ENCODE measurements around the gene MEMO1.
A peak's percentile ranks its signal among the peaks of the same experiment; 100 is the strongest.
"Not testable (repeated sequence)": the region's sequence is repeated elsewhere in the genome, so short reads cannot be mapped to it uniquely, and the experiment has no call there.

MEMO1 gene

DNA sequence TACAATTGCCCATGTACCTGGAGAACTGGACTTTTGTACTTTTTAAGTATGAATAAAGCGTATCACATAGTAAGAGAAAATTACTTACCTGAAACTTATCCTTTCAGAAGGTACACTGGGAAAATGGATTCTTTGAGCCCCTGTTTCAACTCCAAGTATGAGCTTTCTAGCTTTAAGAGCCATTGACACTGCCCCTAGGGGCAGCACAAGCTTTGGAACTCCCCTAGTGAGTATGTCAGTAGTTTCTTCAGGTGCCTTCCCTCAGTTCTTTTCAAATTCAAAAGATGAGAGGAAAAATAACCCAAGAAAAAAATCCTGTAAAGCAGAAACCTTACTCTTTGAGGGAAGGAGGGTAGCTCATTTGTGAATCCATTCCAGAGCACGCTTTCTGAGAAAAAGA is 124.1 kb downstream of the MEMO1 start:
- DNase-seq (ENCODE audit: extremely low read depth, insufficient read length) = no peak
- peak; percentile 58 for TF ChIP-seq CTCF (IDR thresholded peaks at IDR 0.05; ENCODE audit: insufficient read depth, low read length, poor library complexity, severe bottlenecking)
- H3K27me3 ChIP-seq (replicated peaks; ENCODE audit: control insufficient read depth, insufficient read depth, low read length) = no peaks in the 10 kb centered on the region
- no peak overlapping the region for H3K4me3 ChIP-seq (replicated peaks; ENCODE audit: low read depth, low read length)
- H3K36me3 ChIP-seq (ENCODE audit: control insufficient read depth, insufficient read depth, low read length) = peaks cover under 1% of the 10 kb centered on the region; the same call in 1 of the 2 replicates

DNA sequence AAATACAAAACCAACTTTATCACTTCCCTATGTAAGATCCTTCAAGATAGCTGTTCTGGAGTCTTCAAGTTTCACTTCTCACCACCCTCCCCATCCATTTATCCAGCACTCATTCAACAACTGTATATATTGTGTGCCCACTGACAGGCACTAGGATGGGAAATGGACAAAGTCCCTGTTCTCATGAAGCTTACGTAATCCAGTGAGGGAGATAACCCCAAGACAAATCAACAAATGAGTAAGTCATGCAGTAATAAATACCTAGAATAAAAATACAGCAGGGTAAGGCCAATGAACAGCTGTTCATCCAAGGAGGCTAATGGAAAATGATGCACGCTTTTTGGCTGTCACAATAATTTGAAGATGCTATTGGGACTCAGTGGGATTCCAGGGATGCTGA is 133.8 kb downstream of the MEMO1 start:
- TF ChIP-seq CTCF (IDR thresholded peaks at IDR 0.05; ENCODE audit: insufficient read depth, low read length, poor library complexity, severe bottlenecking) = no peak
- no peak for DNase-seq (ENCODE audit: extremely low read depth, insufficient read length)
- peaks cover 3% of the 10 kb centered on the region for H3K36me3 ChIP-seq (ENCODE audit: control insufficient read depth, insufficient read depth, low read length)
- no peaks in the 10 kb centered on the region for H3K27me3 ChIP-seq (replicated peaks; ENCODE audit: control insufficient read depth, insufficient read depth, low read length)
- no peak overlapping the region for H3K4me3 ChIP-seq (replicated peaks; ENCODE audit: low read depth, low read length)

- no peaks in the 10 kb centered on the region for H3K36me3 ChIP-seq (ENCODE audit: control insufficient read depth, insufficient read depth, low read length)
- no peaks in the 10 kb centered on the region for H3K27me3 ChIP-seq (replicated peaks; ENCODE audit: control insufficient read depth, insufficient read depth, low read length)
- H3K4me3 ChIP-seq (replicated peaks; ENCODE audit: low read depth, low read length) = no peak overlapping the region
- TF ChIP-seq CTCF (IDR thresholded peaks at IDR 0.05; ENCODE audit: insufficient read depth, low read length, poor library complexity, severe bottlenecking) = no peak
- no peak for DNase-seq (ENCODE audit: extremely low read depth, insufficient read length)
Observed at GRCh38 chr2:31874071-31874470, 136.7 kb downstream of the MEMO1 start.

DNA sequence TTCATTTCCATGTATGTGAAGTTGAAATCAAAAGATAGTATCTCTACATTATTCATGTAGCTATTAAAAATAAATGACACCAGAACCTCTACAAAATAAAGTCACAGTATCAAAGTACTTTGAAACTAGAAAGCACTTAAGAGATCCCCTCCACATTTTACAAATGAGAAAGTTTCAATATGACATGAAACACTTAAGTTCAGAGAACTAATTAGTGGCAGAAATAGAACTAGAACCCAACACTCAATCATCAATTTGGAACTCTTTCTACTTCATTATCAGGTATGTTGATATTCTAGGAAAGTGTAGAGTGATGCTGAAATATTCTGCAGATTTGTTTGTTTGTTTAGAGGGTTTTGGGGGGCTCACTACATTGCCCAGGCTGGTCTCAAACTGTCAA is 145.6 kb downstream of the MEMO1 start:
- Histone ChIP-seq H3K27me3 (replicated peaks; ENCODE audit: control insufficient read depth, insufficient read depth, low read length) (no peaks in the 10 kb centered on the region), H3K36me3 (ENCODE audit: control insufficient read depth, insufficient read depth, low read length) (no peaks in the 10 kb centered on the region), H3K4me3 (replicated peaks; ENCODE audit: low read depth, low read length) (no peak overlapping the region)
- DNase-seq (ENCODE audit: extremely low read depth, insufficient read length) = peak; percentile 5
- TF ChIP-seq CTCF (IDR thresholded peaks at IDR 0.05; ENCODE audit: insufficient read depth, low read length, poor library complexity, severe bottlenecking) = no peak

DNA sequence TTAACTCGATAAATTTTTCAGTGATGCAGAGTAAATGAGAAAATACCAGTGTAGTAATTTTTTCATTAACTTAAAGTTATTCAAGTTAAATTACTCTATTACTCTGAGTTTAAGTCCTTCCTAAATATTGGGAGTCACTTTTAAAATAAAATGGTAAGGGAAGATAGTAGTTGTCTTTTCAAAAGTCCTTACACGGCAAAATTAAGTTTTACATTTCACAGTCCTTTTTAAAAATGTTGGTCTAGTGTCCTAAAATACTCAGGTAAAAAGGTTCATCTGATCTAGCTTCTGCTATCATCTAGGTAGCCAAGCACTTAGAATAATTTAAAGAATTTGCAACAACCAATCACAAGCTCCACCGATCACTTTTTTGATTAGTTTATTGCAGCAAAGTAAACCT is 146.9 kb downstream of the MEMO1 start:
- Histone ChIP-seq H3K4me3 (replicated peaks; ENCODE audit: low read depth, low read length) (no peak overlapping the region), H3K36me3 (ENCODE audit: control insufficient read depth, insufficient read depth, low read length) (no peaks in the 10 kb centered on the region), H3K27me3 (replicated peaks; ENCODE audit: control insufficient read depth, insufficient read depth, low read length) (no peaks in the 10 kb centered on the region)
- TF ChIP-seq CTCF (IDR thresholded peaks at IDR 0.05; ENCODE audit: insufficient read depth, low read length, poor library complexity, severe bottlenecking) = no peak
- DNase-seq (ENCODE audit: extremely low read depth, insufficient read length) = no peak

DNA sequence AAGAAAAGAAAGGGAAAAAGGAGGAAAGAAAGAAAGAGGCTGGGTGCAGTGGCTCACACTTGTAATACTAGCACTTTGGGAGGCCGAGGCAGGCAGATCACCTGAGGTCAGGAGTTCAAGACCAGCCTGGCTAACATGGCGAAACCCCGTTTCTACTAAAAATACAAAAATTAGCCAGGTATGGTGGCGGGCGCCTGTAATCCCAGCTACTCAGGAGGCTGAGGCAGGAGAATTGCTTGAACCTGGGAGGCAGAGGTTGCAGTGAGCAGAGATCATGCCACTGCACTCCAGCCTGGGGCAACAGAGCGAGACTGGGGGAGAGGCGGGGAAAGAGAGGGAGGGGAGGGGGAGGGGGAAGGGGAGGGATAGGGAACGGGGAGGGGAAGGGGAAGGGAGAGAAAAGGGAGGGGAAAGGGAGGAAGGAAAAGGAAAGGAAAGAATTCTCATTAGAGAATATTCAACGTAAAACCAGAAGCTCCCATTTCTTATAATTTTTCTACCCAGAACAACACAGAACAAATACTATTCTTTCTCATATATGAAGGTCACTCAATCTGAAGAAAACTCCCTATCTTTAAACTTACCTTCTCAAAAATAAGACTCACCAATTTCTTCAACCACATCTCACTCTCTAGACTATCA is 147.7 kb downstream of the MEMO1 start:
- not testable (repeated sequence) for H3K27me3 ChIP-seq (replicated peaks; ENCODE audit: control insufficient read depth, insufficient read depth, low read length); H3K36me3 ChIP-seq (ENCODE audit: control insufficient read depth, insufficient read depth, low read length); DNase-seq (ENCODE audit: extremely low read depth, insufficient read length); H3K4me3 ChIP-seq (replicated peaks; ENCODE audit: low read depth, low read length)
